GM18520 (cell line): ENCODE data around the gene PSEN1.

Experiments used
- ATAC-seq: cut with Tn5 transposase; IDR thresholded peaks from one replicate; pipeline ENCODE4 v1.9.1; 2021; ENCODE audit not compliant: unreplicated experiment

The PSEN1 gene

DNA sequence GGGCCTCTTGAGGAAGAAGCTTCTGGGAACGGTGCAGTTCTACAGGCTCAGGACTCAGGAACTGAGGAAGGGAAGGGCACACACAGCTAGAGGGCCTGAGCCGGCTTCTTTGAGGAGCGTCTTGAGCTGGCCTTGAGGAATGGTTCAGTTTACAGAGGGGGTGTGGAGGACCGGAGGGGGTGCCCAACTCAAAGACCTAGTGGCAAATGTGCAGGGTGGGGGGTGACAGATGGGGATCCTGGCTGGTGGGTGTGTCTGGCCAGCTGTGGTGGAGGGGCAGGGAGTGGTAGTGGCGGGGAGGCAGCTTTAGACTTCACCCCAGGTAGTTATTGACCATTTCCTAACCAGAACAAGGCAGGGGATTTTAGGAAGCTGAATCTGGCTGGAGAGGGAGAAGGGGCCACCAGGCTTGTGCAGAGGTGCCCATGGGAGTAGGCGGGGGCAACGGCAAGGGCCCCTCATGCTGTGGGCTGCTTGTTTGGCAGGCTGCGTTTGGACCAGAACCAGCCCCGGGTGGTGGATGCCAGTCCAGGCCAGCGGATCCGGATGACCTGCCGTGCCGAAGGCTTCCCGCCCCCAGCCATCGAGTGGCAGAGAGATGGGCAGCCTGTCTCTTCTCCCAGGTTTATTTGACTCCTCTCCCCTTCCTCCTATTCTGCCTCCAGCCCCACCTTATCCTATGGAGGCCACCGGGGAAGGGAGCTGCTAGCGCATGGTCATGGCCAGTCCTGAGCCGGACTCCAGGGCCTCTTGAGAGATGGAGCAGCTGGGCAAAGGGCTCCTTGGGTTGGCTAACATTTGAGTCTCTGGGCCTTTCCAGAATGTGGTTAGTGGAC, 128.8 kb downstream of the PSEN1 start:
- no peak for ATAC-seq

GRCh38 chr14:73265721-73266046, 129.4 kb downstream of the PSEN1 start:
- ATAC-seq: no peak

DNA sequence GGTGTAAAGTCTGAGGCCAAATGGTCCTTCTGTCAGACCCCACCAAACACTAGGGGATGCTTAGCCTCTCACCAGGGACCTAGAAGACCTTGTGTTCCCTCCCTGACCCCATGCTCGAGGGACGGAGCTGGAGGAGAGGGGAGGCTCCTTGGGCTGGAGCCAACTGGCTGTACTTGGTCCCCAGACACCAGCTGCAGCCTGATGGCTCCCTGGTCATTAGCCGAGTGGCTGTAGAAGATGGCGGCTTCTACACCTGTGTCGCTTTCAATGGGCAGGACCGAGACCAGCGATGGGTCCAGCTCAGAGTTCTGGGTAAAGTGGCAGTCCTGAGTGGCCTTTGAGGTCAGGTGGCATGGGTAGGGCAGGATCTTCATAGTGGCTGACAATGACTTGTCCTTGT, 130.0 kb downstream of the PSEN1 start:
- no peak for ATAC-seq

DNA sequence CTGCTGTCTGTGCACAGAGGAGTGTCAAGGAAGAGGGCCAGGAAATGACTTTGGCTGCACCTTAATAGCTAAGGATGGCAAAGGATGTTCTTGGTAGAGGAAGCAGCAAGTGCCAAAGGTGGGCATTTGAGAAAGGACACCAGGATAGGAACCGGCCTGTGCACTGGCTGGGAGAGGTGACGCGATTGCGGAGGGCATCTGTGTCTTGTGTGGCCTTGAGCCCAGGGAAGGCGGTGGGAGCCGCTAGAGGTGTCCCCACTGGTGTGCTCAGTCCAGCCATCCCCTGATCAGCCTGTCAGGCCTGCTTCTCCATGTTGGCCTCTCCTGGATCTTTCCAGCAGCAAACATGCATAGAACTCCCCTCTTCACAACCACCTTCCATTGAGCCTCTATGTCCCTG, 131.2 kb downstream of the PSEN1 start:
- no peak for ATAC-seq

- peak; percentile 59 for ATAC-seq
Observed at GRCh38 chr14:73269729-73270531, 133.6 kb downstream of the PSEN1 start.

DNA sequence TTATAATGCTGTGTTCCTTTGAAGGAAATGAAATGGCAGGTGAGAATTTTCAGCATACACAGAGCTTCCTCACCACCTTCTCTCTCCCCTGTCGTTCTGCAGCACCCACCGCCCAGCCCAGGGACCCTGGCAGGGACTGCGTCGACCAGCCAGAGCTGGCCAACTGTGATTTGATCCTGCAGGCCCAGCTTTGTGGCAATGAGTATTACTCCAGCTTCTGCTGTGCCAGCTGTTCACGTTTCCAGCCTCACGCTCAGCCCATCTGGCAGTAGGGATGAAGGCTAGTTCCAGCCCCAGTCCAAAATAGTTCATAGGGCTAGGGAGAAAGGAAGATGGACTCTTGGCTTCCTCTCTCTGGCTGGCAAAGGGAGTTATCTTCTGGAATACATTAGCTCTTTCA, 136.1 kb downstream of the PSEN1 start:
- no peak for ATAC-seq
